ENCODE data around the gene MLH1.

The MLH1 gene

GRCh38 chr3:37096288-37096687 lies 103.0 kb downstream of the MLH1 start:
- no peak for DNase-seq

- no peak for DNase-seq
Observed at GRCh38 chr3:37096975-37097374, 103.7 kb downstream of the MLH1 start.

GRCh38 chr3:37097776-37098175 lies 104.5 kb downstream of the MLH1 start:
- DNase-seq, result no peak

- DNase-seq, result no peak
Observed at GRCh38 chr3:37098884-37099283, 105.6 kb downstream of the MLH1 start.

GRCh38 chr3:37099469-37099868 lies 106.2 kb downstream of the MLH1 start:
- DNase-seq, result no peak

- no peak for DNase-seq
Observed at GRCh38 chr3:37100411-37100810, 107.1 kb downstream of the MLH1 start.

Measured in RPMI8226 (cell line).